Measurements from ENCODE around the gene HOPX.
"Not testable (repeated sequence)": the region's sequence is repeated elsewhere in the genome, so short reads cannot be mapped to it uniquely, and the experiment has no call there.

The HOPX gene

DNA sequence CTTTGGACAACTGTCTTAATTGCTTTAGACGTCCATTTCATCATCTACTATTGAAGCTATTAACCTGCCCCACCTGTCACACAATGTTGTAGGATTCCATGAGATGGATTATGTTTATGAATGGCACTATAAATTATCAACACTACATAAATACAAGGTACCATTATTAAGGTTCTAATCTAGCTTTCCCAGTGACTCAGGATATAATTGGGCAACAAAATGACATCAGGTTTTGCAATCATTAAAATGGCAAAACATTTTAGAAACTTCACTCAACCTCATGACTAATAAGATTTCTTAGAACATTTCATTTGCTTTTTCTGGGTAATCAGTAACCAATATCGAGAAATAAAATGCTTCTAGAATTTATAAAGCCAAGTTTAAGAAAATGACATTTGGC lies 9.2 kb downstream of the HOPX start:
- no peaks in the 10 kb centered on the region for H3K27me3 Mint-ChIP-seq
- H3K4me3 Mint-ChIP-seq = no peak overlapping the region
- peaks cover 9% of the 10 kb centered on the region for H3K9me3 Mint-ChIP-seq (ENCODE audit: low read depth)
- H3K27ac Mint-ChIP-seq = no peak overlapping the region
- H3K4me1 Mint-ChIP-seq (ENCODE audit: low read depth) = no peaks in the 10 kb centered on the region
- H3K36me3 Mint-ChIP-seq = peaks cover 6% of the 10 kb centered on the region

DNA sequence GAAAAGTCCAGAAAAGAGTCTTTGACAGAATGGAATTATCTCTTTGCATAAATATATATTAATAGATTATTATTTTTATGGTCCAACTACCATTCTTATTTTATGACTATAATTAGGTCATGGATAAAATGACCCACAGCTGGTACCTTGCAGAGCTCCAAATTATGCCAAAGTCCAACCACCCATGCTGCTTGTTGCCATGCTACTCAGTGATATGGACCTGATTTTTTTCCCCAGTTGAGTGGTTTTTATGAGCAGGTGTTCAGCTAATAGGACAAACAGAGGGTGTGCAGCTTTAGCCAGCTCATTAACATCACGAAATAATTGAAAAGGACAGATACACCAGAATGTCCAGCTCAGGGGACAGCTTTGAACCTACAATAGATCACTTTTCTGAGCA lies 9.7 kb downstream of the HOPX start:
- no peaks in the 10 kb centered on the region for H3K4me1 Mint-ChIP-seq (ENCODE audit: low read depth)
- H3K9me3 Mint-ChIP-seq (ENCODE audit: low read depth) = peaks cover 9% of the 10 kb centered on the region
- H3K36me3 Mint-ChIP-seq = peaks cover 6% of the 10 kb centered on the region
- H3K27ac Mint-ChIP-seq = no peak overlapping the region
- H3K27me3 Mint-ChIP-seq = no peaks in the 10 kb centered on the region
- H3K4me3 Mint-ChIP-seq = no peak overlapping the region

DNA sequence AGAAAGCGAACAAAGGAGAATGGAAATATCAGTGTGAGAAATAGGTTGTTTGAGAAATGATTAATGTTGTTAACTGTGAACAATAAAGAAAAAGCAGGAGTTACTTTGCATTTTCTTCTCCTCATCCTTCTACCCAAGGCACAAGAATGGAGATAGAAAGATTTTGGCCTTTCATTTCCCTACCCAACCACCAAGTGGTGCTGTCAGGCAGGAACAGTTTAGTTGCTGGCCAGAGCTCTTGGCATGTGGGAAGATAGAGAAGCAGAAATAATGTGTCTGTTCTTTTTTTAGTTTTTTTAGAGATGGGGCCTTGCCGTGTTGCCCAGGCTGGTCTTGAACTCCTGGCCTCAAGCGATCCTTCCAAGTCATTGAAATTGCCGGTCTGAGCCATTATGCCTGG lies 12.8 kb downstream of the HOPX start:
- H3K36me3 Mint-ChIP-seq = peaks cover 6% of the 10 kb centered on the region
- no peak overlapping the region for H3K4me3 Mint-ChIP-seq
- peaks cover 12% of the 10 kb centered on the region for H3K27me3 Mint-ChIP-seq
- no peak overlapping the region for H3K27ac Mint-ChIP-seq
- peaks cover 9% of the 10 kb centered on the region for H3K9me3 Mint-ChIP-seq (ENCODE audit: low read depth)
- H3K4me1 Mint-ChIP-seq (ENCODE audit: low read depth) = no peaks in the 10 kb centered on the region

DNA sequence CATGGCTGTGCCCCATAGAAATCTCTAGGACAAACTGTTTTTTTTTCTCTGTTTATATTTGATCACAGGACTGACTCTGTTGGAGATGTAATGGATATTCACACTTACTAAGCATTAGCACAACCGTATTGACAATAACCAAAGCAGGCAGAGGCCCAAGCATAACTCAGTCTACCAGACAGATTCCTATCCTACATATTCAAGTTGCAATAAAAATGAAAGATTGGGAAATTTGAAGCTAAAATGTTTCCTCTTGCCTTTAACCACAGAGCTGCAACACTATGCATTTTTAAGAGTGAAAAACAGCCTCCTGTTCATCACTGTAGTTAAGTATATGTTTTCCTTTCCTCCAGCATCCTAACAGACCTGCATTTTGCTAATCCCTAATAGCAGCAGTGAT lies 13.7 kb downstream of the HOPX start:
- H3K27ac Mint-ChIP-seq; H3K4me3 Mint-ChIP-seq; H3K4me1 Mint-ChIP-seq (ENCODE audit: low read depth): not testable (repeated sequence)

DNA sequence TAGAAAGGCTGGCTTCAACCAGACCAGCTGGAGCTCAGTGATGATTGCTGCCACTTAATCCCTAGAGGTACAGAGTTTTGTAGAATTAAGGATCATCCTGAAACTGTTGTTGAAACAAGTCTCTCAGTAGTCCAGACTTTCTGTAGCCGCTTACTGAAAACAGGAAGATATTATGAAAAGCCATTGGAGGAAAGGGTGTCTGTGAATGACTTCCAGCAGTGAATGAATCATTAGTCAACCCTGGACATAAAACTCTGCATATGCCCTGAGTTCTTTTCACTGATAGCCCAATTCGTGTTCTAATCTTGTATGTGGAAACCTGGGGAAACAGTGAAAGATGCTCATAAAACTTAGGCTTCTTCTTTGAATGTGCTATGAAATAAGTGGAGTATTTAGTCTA lies 14.8 kb downstream of the HOPX start:
- Mint-ChIP-seq H3K4me1 (ENCODE audit: low read depth) (no peaks in the 10 kb centered on the region), H3K4me3 (no peak overlapping the region), H3K27ac (no peak overlapping the region), H3K9me3 (ENCODE audit: low read depth) (peaks cover 9% of the 10 kb centered on the region), H3K36me3 (peaks cover 6% of the 10 kb centered on the region), H3K27me3 (peaks cover 22% of the 10 kb centered on the region)

More for the DNA sequence above, 13.7 kb downstream of the HOPX start:
- not testable (repeated sequence) for H3K36me3 Mint-ChIP-seq; H3K9me3 Mint-ChIP-seq (ENCODE audit: low read depth)
- peaks cover 15% of the 10 kb centered on the region for H3K27me3 Mint-ChIP-seq

DNA sequence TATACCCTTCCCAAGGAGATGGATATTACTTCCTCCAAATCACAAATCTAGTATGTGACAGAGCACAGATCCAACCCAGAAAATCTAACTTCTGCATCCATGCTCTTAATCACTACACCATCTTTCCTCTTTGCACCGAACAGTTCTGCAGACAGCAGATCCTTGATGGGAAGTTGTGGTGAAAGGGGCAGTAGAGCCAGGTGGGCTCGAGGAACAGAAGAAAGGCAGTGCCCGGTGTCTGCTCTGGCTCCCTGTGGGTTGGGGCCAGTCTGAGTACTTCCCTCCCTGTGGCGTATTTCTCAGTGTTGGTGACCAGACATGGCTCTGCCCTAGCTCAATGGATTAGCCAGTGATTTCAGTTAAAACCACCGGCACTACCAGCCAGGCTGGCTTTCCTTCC lies 15.3 kb downstream of the HOPX start:
- Mint-ChIP-seq H3K27me3 (peaks cover 24% of the 10 kb centered on the region), H3K27ac (no peak overlapping the region), H3K36me3 (peaks cover 6% of the 10 kb centered on the region), H3K4me3 (no peak overlapping the region), H3K4me1 (ENCODE audit: low read depth) (no peaks in the 10 kb centered on the region), H3K9me3 (ENCODE audit: low read depth) (peaks cover 9% of the 10 kb centered on the region)

DNA sequence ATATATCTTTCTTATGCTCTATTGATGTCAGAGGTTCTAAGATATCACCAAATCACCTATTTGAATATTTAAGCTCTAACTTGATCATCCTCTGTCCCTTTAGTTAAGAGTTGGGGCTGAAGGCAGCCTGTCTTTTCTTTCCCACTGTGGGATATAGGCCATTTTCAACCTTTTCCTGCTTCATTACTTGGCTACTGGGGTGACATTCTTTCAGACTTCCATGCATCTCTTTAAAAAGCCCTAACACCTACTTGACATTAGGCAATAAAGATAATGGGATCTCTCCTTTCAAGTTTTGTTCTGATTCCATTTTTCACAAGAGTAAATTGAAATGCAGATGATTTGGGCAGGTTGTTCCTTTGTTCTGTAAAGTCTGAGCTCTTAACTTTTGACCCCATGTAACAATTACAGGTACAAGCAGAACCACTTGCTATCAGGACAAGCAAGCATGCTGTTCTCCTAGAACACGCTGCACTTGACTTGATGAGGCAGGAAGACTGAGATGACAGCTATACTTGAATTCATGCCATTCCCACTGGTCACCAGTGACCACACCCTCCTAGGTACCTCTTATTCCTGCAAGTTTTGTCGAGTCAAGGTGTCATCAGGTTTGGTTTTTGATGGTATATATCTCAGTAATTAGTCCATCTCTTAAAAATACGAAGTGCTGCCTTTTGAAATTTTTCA lies 18.2 kb downstream of the HOPX start:
- H3K27ac Mint-ChIP-seq = no peak overlapping the region
- peaks cover 44% of the 10 kb centered on the region for H3K27me3 Mint-ChIP-seq
- H3K4me3 Mint-ChIP-seq = no peak overlapping the region
- H3K36me3 Mint-ChIP-seq = no peaks in the 10 kb centered on the region
- H3K4me1 Mint-ChIP-seq (ENCODE audit: low read depth) = no peaks in the 10 kb centered on the region
- H3K9me3 Mint-ChIP-seq (ENCODE audit: low read depth) = no peaks in the 10 kb centered on the region

DNA sequence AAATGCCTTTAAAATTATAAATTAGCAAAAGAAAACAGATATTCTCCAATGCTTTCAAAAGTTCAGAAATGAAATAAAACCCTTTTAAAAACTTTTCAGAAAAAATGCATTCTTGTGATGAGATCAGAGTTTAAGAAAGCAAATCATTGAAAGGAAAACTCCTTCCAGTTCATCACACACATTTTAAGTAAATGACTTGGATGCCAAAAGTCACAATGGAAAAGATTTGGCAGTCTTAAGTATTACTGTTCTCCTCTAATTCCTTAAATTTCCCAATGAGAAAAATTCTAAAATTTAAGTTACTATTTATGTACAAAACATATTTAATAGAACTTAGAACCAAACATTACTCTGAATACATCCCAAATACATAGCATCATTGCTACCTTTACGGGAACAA lies 21.1 kb downstream of the HOPX start:
- no peak overlapping the region for H3K4me3 Mint-ChIP-seq
- H3K27me3 Mint-ChIP-seq = peaks cover 48% of the 10 kb centered on the region
- no peaks in the 10 kb centered on the region for H3K36me3 Mint-ChIP-seq
- peaks cover 14% of the 10 kb centered on the region for H3K4me1 Mint-ChIP-seq (ENCODE audit: low read depth)
- no peaks in the 10 kb centered on the region for H3K9me3 Mint-ChIP-seq (ENCODE audit: low read depth)
- no peak overlapping the region for H3K27ac Mint-ChIP-seq

DNA sequence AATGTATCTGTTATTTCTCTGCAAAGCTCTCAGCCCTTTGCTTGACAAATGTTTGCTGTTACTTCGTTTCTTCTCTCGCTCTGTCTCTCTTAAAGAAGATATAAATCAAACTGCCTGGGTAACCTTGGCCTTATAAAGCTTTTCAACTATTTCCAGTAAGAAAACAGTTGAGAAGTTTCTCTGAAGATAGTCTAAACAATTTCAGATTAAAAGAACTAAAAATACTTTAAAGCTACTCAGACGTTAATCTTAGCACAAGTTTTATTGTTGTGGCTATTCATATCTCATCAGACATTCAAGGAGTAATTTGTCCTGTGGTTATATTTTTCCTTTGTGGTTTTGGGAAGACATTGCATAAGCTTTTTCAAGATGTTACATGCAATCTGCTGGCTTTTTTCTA lies 22.6 kb downstream of the HOPX start:
- Mint-ChIP-seq H3K9me3 (ENCODE audit: low read depth) (no peaks in the 10 kb centered on the region), H3K27ac (no peak overlapping the region), H3K4me1 (ENCODE audit: low read depth) (peaks cover 29% of the 10 kb centered on the region), H3K4me3 (no peak overlapping the region), H3K27me3 (peaks cover 43% of the 10 kb centered on the region), H3K36me3 (no peaks in the 10 kb centered on the region)

DNA sequence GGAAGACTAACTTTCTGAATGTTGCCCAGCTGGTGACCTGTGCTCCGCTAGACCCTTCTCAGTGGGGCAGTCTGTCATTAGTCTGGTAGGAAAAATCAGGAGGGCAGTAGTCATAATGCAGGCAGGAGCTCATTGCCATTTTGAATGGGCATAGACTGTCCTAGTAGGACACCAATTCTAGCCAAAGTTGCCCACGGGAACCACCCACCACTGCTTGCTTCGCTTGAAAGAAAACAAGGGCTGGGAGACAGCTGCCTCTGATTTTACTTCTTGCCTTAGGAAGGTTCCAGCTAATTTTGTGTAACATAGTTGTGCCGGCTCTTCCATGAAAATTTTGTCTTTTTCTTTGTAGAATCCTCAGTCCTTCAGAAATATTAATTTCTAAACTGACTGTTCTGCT lies 23.3 kb downstream of the HOPX start:
- Mint-ChIP-seq H3K4me3 (no peak overlapping the region), H3K36me3 (no peaks in the 10 kb centered on the region), H3K27me3 (peaks cover 41% of the 10 kb centered on the region), H3K27ac (no peak overlapping the region), H3K4me1 (ENCODE audit: low read depth) (peaks cover 33% of the 10 kb centered on the region), H3K9me3 (ENCODE audit: low read depth) (no peaks in the 10 kb centered on the region)

DNA sequence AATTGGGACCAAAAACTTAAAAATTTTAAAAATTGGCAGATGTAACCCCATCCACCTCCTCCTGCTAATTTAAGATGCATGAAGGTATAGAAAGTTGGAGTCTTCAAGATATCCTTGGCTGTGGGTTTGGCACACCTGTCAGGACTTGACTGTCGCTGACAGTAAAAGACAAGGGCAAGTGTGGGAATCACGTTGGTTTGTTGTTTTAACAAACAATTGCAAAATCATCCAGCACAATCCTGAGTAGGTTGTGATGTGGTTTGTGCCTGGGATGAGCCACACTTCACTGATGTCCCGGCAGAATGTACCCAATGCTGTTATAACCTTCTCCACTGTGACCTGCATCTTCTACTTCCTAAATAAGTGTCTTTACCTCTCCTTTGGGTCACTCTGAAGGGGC lies 24.0 kb downstream of the HOPX start:
- H3K27ac Mint-ChIP-seq = no peak overlapping the region
- H3K27me3 Mint-ChIP-seq = peaks cover 39% of the 10 kb centered on the region
- no peaks in the 10 kb centered on the region for H3K9me3 Mint-ChIP-seq (ENCODE audit: low read depth)
- peak overlapping the region; percentile 80 for H3K4me3 Mint-ChIP-seq
- H3K36me3 Mint-ChIP-seq = no peaks in the 10 kb centered on the region
- H3K4me1 Mint-ChIP-seq (ENCODE audit: low read depth) = peaks cover 33% of the 10 kb centered on the region

DNA sequence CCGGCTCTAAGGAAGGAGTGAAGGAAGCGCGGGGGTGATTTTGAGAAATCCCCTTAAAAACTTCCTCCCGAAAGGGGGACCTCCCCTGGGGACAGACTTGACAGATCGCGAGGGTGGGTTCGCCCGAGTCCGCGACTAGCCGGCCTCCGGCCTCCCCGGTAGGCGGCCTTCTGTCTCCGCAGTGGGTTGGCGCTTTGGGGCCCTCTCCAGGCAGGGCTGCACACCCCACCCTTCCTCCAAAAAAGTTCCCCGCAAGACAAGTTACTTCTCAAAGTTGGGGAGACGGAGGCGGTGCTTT lies 24.8 kb downstream of the HOPX start:
- no peak overlapping the region for H3K27ac Mint-ChIP-seq
- H3K4me3 Mint-ChIP-seq = peak overlapping the region; percentile 80
- H3K27me3 Mint-ChIP-seq = peaks cover 33% of the 10 kb centered on the region
- H3K36me3 Mint-ChIP-seq = peaks cover 3% of the 10 kb centered on the region
- H3K9me3 Mint-ChIP-seq (ENCODE audit: low read depth) = no peaks in the 10 kb centered on the region
- peaks cover 37% of the 10 kb centered on the region for H3K4me1 Mint-ChIP-seq (ENCODE audit: low read depth)

DNA sequence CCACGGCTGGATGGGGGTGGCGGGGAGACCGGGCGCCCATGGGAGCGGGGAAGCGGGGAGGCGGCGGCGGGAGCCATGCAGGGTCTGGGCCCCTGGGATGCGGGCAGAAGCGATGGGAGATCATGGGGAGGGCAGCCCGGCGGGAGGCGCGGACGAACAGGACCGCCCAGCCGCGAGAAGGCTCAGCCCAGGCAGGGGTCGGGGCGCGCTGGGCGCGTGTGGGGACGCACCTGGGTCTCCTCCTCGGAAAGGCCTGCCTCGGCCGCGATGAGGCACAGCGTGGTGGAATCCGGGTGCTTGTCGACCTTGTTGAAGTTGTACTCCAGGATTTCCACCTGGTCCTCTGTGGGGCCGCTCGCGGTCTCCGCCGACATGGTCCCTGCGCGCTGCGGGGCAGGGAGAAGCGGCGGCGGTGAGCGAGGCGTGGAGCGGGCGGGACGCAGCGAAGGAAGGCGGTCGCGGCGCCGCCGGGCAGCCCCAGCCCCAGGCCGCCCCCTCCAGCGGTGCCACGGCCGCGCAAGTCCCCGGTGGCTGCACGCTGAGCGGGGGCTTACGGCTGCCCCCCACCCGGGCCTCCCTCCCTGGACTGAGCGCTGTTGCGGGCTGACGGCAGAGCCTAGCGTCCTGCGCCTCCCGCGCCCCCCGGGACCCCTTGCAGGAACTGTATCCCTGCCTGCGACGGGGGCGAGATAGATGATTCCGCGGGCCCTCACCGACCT lies 25.3 kb downstream of the HOPX start:
- Mint-ChIP-seq H3K4me3 (peak overlapping the region; percentile 85), H3K4me1 (ENCODE audit: low read depth) (peaks cover 41% of the 10 kb centered on the region), H3K27me3 (peaks cover 31% of the 10 kb centered on the region), H3K36me3 (peaks cover 3% of the 10 kb centered on the region), H3K9me3 (ENCODE audit: low read depth) (no peaks in the 10 kb centered on the region), H3K27ac (no peak overlapping the region)

DNA sequence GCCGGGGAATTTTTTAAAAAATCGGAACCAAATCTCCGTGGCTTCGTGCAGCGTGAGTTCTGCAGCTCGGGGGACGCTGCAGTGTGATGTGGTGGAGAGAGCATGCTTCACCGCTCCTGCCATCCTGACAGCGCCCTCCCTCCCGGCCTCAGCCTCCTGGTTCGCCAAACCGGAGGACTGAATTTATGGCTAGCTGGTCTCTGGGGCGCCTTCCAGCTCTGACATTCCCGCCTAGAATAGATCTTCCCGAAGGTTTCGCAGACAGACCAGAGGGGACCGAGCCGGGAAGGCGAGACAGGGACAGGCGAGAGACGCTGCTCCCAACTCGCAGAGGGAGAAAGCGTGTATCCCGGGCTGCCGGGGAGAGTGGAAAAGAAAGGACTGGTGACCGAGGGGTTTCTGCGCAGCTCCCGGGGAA lies 25.9 kb downstream of the HOPX start:
- peaks cover 47% of the 10 kb centered on the region for H3K4me1 Mint-ChIP-seq (ENCODE audit: low read depth)
- no peaks in the 10 kb centered on the region for H3K9me3 Mint-ChIP-seq (ENCODE audit: low read depth)

DNA sequence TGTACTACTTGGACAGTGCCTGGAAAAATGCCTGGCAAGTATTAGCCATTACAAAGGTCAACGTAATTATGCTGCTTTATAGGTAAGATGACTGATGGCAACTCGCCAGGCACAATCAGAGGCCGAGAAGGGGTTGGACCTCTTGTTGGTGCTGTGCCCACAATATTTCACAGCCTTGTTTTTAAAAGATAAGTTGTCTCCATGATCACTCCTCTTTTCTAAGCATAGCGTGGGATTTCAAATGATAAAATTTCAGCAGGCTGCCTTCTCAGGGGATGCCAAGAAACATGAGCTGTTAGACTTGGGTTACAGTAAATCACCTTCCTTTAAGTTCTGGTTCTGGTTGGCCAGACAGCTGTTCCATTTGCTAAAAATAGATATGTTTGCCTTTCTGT lies 26.9 kb downstream of the HOPX start:
- Mint-ChIP-seq H3K36me3 (peaks cover 3% of the 10 kb centered on the region), H3K27ac (no peak overlapping the region), H3K4me3 (peak overlapping the region; percentile 85), H3K4me1 (ENCODE audit: low read depth) (peaks cover 50% of the 10 kb centered on the region), H3K9me3 (ENCODE audit: low read depth) (no peaks in the 10 kb centered on the region), H3K27me3 (peaks cover 22% of the 10 kb centered on the region)

More for the DNA sequence above, 25.9 kb downstream of the HOPX start:
- Mint-ChIP-seq H3K36me3 (peaks cover 3% of the 10 kb centered on the region), H3K27me3 (peaks cover 27% of the 10 kb centered on the region), H3K4me3 (peak overlapping the region; percentile 85), H3K27ac (peak overlapping the region; percentile 22)
